ENCODE measurements around the gene UBC.
A peak's percentile ranks its signal among the peaks of the same experiment; 100 is the strongest.

UBC gene

GRCh38 chr12:124863416-124864325 is 50.8 kb downstream of the UBC start, which contains the start of gene SCARB1:
Gene SCARB1 (minus strand): TSS chr12:124863864. CDS start chr12:124863720, 144 bp downstream.
- DNase-seq: peak; percentile 77 to 78

- peak; percentile 17 to 42 for DNase-seq
Observed at GRCh38 chr12:124862768-124863415, 51.6 kb downstream of the UBC start.

- DNase-seq: no peak
Observed at GRCh38 chr12:124861898-124862676, 52.4 kb downstream of the UBC start.
